Vagina (tissue), 2 donors: ENCODE results near the gene REV3L.

Source experiments
- POLR2A ChIP-seq, 2 donors: fragments of 450-650 bp; IDR thresholded peaks; one replicate each; pipeline ENCODE4 v1.6.1; 2017; ENCODE audit warnings: antibody characterized with exemption in 2 of 2, mild to moderate bottlenecking in 2 of 2, moderate library complexity in 2 of 2
- POLR2AphosphoS5 ChIP-seq, 2 donors: sonication (generic); formaldehyde crosslinking; IDR thresholded peaks; one replicate each; pipeline ENCODE4 v1.9.0; 2017; ENCODE audit warnings: antibody characterized with exemption in 2 of 2, mild to moderate bottlenecking in 2 of 2, low read depth in 1 of 2; ENCODE audit not compliant: insufficient read depth in 1 of 2
- TF ChIP-seq, protein P1 (sequence below), 3 experiments: fragments of 450-650 bp in 2 of 3; fragments of 200-600 bp in 1 of 3; sonication (generic) in 1 of 3; IDR thresholded peaks; one replicate each; pipeline ENCODE4 v1.5.1; 2017 to 2019; ENCODE audit warnings: antibody characterized with exemption in 3 of 3, mild to moderate bottlenecking in 2 of 3, moderate library complexity in 2 of 3

DNA sequence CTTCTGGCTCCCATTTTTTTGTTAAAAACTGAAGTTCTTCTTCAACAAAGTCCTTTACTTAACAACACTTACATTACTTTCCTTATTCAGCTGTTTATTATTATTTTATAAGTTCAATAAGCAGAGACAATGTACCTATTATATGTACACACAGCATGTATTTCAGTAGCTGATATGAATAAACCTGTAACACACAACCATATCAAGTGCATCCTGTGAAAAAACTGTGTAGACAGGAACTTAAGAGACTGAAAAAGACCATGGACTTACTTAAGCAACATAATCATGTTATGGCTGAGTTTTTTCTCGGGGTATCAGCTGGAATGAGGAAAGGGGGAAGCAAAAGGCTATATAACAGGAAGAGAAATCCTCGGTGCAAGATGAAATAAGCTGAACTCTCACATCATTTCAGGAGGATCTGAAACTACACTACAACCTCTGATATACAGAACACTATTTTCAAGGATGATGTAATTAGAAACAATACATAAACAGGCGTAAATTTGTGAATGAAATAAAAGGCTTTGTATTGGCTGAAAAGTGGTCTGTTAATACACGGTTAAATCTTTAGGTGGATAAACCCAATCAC lies 70.9 kb downstream of the REV3L start:
- TF ChIP-seq POLR2A (IDR thresholded peaks at IDR 0.05): no peak
- TF ChIP-seq POLR2AphosphoS5 (IDR thresholded peaks at IDR 0.05; ENCODE audit: insufficient read depth in 1 of 2, low read depth in 1 of 2): no peak
- TF ChIP-seq, protein P1, sequence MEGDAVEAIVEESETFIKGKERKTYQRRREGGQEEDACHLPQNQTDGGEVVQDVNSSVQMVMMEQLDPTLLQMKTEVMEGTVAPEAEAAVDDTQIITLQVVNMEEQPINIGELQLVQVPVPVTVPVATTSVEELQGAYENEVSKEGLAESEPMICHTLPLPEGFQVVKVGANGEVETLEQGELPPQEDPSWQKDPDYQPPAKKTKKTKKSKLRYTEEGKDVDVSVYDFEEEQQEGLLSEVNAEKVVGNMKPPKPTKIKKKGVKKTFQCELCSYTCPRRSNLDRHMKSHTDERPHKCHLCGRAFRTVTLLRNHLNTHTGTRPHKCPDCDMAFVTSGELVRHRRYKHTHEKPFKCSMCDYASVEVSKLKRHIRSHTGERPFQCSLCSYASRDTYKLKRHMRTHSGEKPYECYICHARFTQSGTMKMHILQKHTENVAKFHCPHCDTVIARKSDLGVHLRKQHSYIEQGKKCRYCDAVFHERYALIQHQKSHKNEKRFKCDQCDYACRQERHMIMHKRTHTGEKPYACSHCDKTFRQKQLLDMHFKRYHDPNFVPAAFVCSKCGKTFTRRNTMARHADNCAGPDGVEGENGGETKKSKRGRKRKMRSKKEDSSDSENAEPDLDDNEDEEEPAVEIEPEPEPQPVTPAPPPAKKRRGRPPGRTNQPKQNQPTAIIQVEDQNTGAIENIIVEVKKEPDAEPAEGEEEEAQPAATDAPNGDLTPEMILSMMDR (IDR thresholded peaks at IDR 0.05): no peak
